Glutamatergic neuron (in vitro differentiated cells): ENCODE results near the gene THSD4. TPM values are rescaled to one million over a fixed set of nuclear protein-coding genes. Genes with fewer than 3 reads are reported as not detected.

ENCODE experiments used
- DNase-seq: peaks from one replicate; pipeline ENCODE4 v3.0.0; 2022
- H3K27ac Mint-ChIP-seq: one replicate; pipeline ENCODE4 v1.8.0; 2020; ENCODE audit warnings: mild to moderate bottlenecking, mixed read lengths, inconsistent platforms; ENCODE audit not compliant: unreplicated experiment
- H3K27me3 Mint-ChIP-seq: one replicate; pipeline ENCODE4 v1.8.0; 2020; ENCODE audit warnings: mild to moderate bottlenecking, moderate library complexity, mixed read lengths, inconsistent platforms; ENCODE audit not compliant: unreplicated experiment
- H3K36me3 Mint-ChIP-seq: one replicate; pipeline ENCODE4 v1.8.0; 2020; ENCODE audit warnings: mild to moderate bottlenecking, mixed read lengths, inconsistent platforms; ENCODE audit not compliant: unreplicated experiment
- H3K4me1 Mint-ChIP-seq: one replicate; pipeline ENCODE4 v1.8.0; 2020; ENCODE audit warnings: mild to moderate bottlenecking, low read depth, mixed read lengths, inconsistent platforms; ENCODE audit not compliant: unreplicated experiment
- H3K4me3 Mint-ChIP-seq: one replicate; pipeline ENCODE4 v1.8.0; 2020; ENCODE audit warnings: mild to moderate bottlenecking, mixed read lengths, inconsistent platforms; ENCODE audit not compliant: unreplicated experiment
- H3K9me3 Mint-ChIP-seq: one replicate; pipeline ENCODE4 v1.8.0; 2020; ENCODE audit warnings: mild to moderate bottlenecking, moderate library complexity, mixed read lengths, inconsistent platforms; ENCODE audit not compliant: unreplicated experiment
- total RNA-seq: library from RNA; stranded (reverse); fragmentation: NEBNext Ultra II Directional; extraction: Animal tissue kit (Norgen Biotek cat#: 25700); gene quantifications from one replicate; pipeline ENCODE4 v1.2.1, GENCODE V29; 2021; ENCODE audit not compliant: unreplicated experiment
- TF ChIP-seq, protein P1 (sequence below): fragments of 200-600 bp; sonication (generic); IDR thresholded peaks from one replicate; pipeline ENCODE4 v1.5.0; 2021; ENCODE audit not compliant: partially characterized antibody, unreplicated experiment

The THSD4 gene
- total RNA-seq, 1 donor from 2014 or later: 12.3 TPM

- Mint-ChIP-seq H3K36me3 (no peaks in the 10 kb centered on the region), H3K4me3 (no peak overlapping the region), H3K9me3 (peaks cover 3% of the 10 kb centered on the region), H3K4me1 (peaks cover 12% of the 10 kb centered on the region), H3K27me3 (peaks cover 1% of the 10 kb centered on the region), H3K27ac (no peak overlapping the region)
- no peak for DNase-seq
- TF ChIP-seq, protein P1, sequence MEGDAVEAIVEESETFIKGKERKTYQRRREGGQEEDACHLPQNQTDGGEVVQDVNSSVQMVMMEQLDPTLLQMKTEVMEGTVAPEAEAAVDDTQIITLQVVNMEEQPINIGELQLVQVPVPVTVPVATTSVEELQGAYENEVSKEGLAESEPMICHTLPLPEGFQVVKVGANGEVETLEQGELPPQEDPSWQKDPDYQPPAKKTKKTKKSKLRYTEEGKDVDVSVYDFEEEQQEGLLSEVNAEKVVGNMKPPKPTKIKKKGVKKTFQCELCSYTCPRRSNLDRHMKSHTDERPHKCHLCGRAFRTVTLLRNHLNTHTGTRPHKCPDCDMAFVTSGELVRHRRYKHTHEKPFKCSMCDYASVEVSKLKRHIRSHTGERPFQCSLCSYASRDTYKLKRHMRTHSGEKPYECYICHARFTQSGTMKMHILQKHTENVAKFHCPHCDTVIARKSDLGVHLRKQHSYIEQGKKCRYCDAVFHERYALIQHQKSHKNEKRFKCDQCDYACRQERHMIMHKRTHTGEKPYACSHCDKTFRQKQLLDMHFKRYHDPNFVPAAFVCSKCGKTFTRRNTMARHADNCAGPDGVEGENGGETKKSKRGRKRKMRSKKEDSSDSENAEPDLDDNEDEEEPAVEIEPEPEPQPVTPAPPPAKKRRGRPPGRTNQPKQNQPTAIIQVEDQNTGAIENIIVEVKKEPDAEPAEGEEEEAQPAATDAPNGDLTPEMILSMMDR: no peak
Measured at GRCh38 chr15:71254491-71254890, 139.2 kb downstream of the THSD4 start.

DNA sequence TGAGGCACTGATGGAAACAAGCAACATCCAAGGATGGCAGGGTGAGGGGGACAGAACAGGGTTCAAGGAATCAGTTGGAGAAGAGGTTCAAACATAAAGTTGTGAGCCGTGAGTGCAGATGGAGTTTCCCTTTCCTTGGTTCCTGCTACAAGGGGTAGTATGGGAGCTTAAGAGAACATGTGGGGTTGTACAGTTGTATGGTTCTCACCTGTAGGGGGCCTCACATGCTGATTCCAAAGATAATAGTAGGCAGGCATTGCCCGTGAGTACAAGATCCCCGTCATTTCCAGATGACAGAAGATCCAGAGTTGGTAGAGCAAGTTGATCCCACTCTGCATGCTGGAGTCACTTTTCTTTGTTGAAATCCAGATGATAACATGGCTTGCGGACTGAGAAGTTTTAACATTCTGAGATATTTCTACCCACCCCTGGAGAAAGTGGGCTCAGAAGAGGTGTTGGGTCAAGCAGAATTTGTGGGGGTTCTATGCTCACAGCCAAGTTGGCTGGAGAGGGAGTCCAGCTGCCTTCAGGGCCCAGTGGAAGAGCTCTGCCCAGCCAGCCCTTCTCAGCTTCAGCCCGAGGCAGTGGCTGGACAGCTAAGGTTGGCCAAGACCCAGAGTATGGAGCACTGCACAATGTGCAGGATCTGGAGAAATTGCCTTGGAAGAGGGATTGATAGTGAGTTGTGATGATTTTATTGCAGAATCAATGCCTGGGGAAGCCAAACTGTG lies 141.8 kb downstream of the THSD4 start:
- TF ChIP-seq, protein P1: no peak
- Mint-ChIP-seq H3K4me1 (peaks cover 2% of the 10 kb centered on the region), H3K27me3 (peaks cover 3% of the 10 kb centered on the region), H3K27ac (no peak overlapping the region), H3K36me3 (no peaks in the 10 kb centered on the region), H3K4me3 (no peak overlapping the region), H3K9me3 (peaks cover 3% of the 10 kb centered on the region)
- no peak for DNase-seq

DNA sequence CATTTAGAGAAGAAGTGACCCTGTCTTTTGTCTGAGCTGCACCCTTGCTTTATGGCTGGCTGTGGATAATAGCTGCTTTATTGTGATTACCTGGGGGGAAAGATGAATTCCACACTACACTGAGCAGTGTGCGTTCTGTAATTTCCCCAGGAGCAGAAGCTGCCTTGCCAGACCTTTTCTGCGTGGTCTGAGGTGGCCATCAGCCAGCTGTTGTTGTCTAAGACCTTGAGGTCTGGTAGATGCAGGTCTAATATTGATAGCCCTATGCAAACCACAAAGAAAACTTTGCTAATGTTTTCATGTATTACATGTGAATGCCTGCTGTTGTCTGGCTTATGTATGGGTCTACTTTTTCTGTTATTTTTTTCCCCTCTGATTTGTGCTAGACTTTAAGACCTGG lies 144.6 kb downstream of the THSD4 start:
- TF ChIP-seq, protein P1: no peak
- peaks cover 2% of the 10 kb centered on the region for H3K27me3 Mint-ChIP-seq
- DNase-seq: no peak

GRCh38 chr15:71261418-71261817 lies 146.1 kb downstream of the THSD4 start:
- H3K27ac Mint-ChIP-seq: no peak overlapping the region
- DNase-seq: no peak
- TF ChIP-seq, protein P1: no peak
- peaks cover 6% of the 10 kb centered on the region for H3K9me3 Mint-ChIP-seq
- H3K27me3 Mint-ChIP-seq: peaks cover 2% of the 10 kb centered on the region
- no peaks in the 10 kb centered on the region for H3K4me1 Mint-ChIP-seq
- H3K4me3 Mint-ChIP-seq: no peak overlapping the region
- H3K36me3 Mint-ChIP-seq: no peaks in the 10 kb centered on the region

More for the DNA sequence above, 144.6 kb downstream of the THSD4 start:
- Mint-ChIP-seq H3K4me3 (no peak overlapping the region), H3K4me1 (no peaks in the 10 kb centered on the region), H3K36me3 (no peaks in the 10 kb centered on the region), H3K9me3 (peaks cover 6% of the 10 kb centered on the region), H3K27ac (no peak overlapping the region)

DNA sequence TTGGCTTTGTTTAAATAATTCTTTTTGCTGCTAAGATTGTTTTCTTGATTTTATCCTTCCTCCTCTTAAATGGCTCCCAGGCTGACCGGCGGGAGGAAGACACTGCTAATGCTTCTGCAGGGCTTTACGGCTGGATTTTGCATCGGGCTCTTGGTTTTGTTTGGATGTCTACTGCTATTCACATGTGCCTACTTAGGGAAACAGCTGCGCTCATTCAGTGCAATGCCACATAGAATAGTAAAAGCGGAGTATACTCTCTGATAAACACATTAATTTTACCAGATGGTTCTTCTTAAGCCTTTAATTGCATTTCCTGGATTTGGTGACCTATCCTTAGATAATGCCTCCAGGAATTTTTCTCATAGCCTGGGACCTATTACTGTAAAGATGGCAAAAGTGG lies 146.6 kb downstream of the THSD4 start:
- DNase-seq: no peak
- H3K4me3 Mint-ChIP-seq: no peak overlapping the region
- H3K27ac Mint-ChIP-seq: no peak overlapping the region
- TF ChIP-seq, protein P1: no peak
- H3K27me3 Mint-ChIP-seq: peaks cover 2% of the 10 kb centered on the region
- no peaks in the 10 kb centered on the region for H3K4me1 Mint-ChIP-seq
- H3K36me3 Mint-ChIP-seq: no peaks in the 10 kb centered on the region
- peaks cover 3% of the 10 kb centered on the region for H3K9me3 Mint-ChIP-seq
